ENCODE results near the gene GALNT12.

- TF ChIP-seq POLR2A (IDR thresholded peaks at IDR 0.05) (no peak), POLR2AphosphoS5 (IDR thresholded peaks at IDR 0.05) (no peak)
- TF ChIP-seq, protein P1, sequence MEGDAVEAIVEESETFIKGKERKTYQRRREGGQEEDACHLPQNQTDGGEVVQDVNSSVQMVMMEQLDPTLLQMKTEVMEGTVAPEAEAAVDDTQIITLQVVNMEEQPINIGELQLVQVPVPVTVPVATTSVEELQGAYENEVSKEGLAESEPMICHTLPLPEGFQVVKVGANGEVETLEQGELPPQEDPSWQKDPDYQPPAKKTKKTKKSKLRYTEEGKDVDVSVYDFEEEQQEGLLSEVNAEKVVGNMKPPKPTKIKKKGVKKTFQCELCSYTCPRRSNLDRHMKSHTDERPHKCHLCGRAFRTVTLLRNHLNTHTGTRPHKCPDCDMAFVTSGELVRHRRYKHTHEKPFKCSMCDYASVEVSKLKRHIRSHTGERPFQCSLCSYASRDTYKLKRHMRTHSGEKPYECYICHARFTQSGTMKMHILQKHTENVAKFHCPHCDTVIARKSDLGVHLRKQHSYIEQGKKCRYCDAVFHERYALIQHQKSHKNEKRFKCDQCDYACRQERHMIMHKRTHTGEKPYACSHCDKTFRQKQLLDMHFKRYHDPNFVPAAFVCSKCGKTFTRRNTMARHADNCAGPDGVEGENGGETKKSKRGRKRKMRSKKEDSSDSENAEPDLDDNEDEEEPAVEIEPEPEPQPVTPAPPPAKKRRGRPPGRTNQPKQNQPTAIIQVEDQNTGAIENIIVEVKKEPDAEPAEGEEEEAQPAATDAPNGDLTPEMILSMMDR (IDR thresholded peaks at IDR 0.05) = no peak
Observed at GRCh38 chr9:98783518-98784226, 23.8 kb upstream of the GALNT12 start.

Data from breast epithelium (tissue), 3 donors.